HG03196 (cell line): Measurements from ENCODE around the gene DEPDC1B.
"Not testable (repeated sequence)": the region's sequence is repeated elsewhere in the genome, so short reads cannot be mapped to it uniquely, and the experiment has no call there.

Experiments
- ATAC-seq: cut with Tn5 transposase; IDR thresholded peaks from one replicate; pipeline ENCODE4 v1.9.1; 2021; ENCODE audit not compliant: unreplicated experiment

DEPDC1B gene

DNA sequence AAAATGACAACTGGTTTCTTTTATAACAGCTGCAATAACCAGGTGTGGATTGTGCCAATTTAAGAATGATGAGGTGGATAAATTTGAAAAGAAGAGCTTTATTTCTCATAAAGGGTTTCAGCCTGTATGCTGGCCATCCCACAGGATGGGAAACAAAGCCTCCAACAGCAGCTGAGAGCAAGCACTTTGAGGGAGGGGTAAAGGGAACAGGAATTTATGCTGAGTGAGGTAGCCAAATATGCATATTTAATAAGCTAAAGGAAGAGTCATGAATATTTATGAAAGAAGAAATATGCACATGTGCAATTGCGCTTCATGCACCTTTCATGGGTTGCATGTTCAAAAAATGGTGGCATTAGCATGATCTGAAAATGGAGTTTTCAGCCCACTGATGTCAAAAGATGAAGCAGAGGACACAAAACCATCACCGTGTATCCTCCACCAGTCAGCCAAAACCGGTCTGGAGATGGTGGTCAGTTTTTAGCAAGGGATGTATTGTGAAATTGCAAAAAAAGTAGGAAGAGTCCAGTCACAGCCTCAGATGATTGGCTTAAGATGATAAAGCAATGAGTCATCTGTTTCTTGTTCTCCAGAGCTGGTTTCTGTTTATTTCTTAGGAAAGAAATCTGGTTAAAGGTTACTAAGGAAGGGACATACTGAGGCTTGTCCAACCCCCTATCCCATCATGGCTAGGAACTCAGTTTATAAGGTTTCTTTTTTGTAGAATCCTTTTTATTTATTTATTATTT, 47.9 kb downstream of the DEPDC1B start:
- no peak for ATAC-seq

DNA sequence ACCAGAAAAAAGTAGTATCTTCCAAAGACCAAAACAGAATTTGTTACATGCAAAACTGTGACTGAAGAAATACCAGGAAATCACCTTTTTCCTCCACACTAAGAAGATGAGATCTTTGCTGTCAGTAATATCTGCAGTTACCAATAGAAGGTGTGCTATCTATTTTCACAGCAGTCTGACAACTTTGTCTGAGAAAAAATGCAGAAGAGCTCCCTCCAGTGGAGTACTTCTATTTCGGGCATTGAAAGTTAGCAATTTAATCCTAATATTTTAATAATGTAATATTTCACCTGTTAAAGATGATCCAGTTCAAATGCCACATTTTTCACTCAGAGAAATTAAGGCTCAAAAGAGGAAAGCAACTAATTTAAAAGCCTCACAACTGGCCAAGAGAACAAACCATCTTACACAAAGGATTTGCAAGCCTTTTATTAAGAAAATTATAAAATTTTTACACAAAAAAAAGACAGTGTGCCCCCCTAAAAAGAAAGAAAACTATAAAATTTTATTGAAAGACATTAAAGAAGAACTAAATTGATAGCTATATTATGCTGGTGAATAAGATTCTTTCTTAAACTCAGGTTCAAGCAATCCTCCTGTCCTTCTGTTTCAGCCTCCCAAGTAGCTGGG, 50.6 kb downstream of the DEPDC1B start:
- ATAC-seq: no peak

DNA sequence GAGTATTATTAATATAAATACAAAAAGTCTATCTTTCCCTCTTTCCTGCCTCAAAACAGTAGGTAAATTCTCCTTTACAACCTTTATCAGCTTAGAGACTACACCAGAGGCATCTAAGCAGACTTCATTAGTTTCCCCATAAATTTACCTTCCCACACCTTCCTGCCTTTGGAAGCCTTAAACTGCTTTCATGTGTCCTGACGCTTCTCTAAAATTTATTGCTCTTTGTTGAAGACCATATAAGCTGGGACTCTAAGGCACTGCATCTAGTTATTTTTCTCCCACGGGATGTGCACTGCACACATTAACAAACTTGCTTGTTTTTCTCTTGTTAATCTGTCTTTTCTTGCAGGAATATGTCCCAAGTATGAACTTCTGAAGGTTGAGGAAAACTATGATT, 51.8 kb downstream of the DEPDC1B start:
- no peak for ATAC-seq

DNA sequence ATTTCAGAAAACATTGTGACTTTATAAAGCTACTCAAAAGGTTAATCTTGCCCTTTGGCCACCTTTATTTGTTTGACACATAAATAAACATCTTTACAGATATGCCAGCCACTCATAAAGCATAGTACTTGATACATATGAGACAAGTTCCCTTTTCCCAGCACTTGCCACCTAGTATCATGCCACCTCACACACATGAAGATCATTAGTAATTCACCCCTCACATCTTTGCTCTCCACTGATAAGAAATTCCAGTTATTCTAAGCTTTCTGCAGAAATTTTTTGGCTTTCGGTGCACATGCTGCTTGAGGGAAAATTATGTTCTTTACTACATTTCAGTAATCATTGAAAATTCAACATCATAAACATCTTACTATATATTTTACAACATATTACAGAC, 59.1 kb downstream of the DEPDC1B start:
- ATAC-seq: no peak

DNA sequence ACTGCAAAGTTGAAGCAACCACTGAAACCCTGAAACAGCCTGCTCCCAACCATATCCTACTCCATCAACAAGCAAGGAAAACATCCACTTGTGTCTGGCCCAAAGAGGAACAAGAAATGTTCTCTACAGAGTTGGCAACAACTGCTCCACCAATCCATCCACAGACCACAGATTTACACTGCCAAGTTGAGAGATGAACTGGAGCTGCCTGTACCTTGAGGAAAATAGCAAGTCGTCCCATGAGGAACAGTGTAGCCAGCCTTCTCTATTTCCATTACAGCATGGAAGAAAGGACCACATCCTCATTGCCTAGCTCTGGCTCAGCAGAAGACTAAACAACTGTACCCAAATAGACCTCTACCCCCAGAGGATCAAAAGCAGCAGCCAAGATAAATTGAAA, 60.4 kb downstream of the DEPDC1B start:
- ATAC-seq: no peak

DNA sequence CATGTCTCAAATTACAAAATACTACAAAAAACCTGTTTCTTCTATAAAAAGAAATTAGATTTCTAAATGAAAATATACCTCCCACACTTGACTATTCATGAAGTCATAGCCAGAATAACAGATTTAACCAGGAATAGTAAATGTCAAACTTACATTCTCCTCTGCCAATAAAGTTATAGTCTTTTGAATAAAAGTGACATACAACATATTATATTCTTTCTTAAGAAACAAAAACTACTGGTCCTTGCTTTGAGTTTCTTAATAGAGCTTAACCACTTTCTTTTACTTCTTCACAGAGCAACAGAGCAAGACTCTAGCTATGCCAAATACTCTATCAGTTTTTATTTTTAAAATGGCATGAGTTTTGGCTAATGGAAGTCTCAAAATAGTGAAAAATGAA, 61.7 kb downstream of the DEPDC1B start:
- no peak for ATAC-seq

DNA sequence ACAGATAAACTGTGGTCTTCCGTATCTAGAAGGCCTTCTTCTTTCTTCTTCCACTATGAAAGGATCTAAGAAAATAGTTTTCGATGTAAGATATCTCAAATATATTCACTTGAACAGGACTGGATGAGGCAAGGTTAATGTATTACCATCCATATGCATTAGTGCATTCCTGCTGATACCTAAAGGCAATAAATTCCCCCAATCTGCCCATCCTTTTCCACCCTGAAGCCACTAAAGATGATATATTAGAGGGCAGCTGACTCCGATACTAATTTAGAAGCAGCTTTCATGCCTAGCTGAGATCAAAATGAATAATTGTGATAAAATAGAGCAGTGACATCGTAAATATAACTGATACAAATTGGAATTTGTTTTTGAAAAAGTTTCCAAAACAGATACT, 63.3 kb downstream of the DEPDC1B start:
- ATAC-seq: no peak

DNA sequence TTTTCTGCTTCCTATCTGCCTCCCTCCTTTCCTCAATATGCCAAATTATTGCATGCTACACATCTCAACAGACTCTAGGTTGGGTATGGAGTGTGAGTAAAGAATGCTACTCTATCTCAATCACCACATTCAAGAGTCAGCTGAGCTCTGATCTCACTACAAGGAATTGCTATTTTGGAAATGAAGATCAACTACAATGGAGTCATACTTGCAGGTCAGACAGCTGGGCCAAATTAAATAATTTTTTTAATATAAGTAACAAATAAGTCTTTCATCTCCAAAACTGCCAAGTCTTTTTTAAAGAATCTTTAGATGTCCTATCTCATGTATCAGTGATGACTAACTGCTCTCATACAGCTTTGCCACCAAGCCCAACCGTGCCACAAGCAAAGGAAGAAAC, 64.0 kb downstream of the DEPDC1B start:
- ATAC-seq: no peak

DNA sequence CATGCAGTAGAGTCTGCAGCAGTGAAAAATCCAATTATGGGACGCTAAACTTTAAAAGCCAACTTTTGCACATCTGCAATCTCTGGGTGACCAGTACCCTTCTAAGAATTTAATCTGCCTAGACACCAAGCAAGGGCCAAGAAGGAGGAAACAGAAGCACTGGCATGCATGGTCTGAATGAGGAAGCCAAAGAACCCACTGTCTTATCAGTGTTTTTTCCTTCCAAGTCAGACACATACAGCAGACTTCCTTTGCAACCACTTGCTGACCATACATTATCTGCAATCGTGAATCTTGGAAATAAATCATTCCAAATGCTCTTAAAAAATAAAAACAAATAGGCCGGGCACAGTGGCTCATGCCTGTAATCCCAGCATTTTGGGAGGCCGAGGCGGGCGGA, 65.9 kb downstream of the DEPDC1B start:
- no peak for ATAC-seq

DNA sequence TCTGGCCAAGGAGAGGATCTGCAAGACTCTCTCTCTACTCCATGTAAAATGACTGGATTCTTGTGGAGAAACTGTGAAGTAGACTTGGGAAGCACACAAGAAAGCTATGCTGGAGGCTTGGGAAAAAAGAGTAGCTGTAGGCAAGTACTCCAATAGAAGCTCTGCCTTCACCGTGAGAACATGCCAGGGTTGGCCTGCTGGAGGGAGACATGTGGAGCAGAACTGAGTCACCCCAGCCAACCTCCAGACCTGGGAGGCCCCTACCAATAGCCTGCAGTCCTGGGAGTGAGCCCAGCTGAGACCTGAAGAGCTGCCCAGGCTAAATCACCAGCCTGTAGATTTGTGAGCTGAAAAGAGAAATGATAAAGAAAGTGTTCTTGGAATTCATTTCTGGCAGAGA, 66.6 kb downstream of the DEPDC1B start:
- ATAC-seq: no peak

DNA sequence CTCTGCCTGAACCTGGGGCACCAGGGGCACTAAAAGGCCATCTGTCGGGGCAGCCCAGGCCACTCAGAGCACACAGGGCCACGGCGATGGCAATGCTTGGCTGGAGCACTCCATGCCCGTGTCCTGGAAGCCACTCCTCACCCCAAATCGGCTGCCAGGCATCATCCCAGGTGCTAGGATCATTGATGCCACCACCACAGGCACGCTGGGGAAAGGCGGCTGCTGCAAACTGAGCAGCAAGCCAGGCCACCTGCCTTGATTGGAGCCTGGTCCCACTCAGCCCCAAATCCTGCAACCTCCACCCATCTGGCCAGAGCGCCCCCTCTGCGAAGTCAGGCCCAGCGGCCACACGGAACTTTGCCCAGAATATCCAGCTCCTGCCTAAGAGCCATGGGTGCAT, 67.8 kb downstream of the DEPDC1B start:
- ATAC-seq: no peak

DNA sequence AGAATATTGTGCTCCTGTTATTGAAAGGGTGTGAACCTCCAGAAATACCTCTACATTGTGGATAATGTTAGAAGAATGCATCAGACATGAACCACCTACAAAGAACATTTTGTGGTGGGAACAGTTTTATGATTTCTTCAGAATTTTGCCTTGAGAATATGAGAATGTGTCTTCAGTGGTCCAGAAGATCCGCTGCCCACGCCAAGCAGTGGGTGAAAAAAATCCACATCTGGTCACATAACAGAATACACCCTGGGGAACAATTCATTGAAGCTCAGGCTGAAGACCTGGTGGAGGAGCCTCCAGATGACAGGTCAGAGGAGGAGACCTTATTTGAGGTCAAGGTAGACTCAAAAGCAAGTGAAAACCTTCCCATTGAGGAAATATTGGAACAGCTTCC, 69.1 kb downstream of the DEPDC1B start:
- ATAC-seq: no peak

DNA sequence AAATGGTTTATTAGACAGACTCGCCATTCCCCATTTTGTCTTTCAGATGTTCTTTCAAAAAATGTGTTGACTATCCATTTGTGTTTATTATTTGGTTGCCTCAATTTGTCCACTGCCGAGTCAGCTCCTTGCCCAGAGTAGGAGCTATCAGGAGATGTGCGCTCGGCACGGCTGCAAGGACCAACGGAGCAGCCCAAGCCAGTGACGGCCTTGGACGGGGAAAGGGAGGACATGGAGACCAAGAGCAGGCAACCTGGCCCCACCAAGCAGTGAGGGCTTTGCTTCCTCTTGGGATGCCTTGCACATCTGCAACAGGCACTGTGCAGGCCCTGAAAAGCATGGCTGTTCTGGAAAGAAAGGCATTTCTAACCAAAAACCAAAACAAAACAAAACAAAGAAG, 69.8 kb downstream of the DEPDC1B start:
- ATAC-seq: no peak

DNA sequence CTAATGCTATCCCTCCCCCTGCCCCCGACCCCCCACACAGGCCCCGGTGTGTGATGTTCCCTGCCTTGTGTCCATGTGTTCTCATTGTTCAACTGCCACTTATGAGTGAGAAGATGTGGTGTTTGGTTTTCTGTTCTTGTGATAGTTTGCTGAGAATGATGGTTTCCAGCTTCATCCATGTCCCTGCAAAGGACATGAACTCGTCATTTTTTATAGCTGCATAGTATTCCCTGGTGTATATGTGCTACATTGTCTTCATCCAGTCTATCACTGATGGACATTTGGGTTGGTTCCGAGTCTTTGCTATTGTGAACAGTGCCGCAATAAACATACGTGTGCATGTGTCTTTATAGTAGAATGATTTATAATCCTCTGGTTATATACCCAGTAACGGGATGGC, 75.1 kb downstream of the DEPDC1B start:
- ATAC-seq: not testable (repeated sequence)

DNA sequence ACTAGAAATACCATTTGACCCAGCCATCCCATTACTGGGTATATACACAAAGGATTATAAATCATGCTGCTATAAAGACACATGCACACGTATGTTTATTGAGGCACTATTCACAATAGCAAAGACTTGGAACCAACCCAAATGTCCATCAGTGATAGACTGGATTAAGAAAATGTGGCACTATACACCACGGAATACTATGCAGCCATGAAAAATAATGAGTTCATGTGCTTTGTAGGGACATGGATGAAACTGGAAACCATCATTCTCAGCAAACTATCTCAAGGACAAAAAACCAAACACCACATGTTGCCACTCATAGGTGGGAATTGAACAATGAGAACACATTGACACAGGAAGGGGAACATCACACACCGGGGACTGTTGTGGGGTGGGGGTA, 79.2 kb downstream of the DEPDC1B start:
- not testable (repeated sequence) for ATAC-seq

DNA sequence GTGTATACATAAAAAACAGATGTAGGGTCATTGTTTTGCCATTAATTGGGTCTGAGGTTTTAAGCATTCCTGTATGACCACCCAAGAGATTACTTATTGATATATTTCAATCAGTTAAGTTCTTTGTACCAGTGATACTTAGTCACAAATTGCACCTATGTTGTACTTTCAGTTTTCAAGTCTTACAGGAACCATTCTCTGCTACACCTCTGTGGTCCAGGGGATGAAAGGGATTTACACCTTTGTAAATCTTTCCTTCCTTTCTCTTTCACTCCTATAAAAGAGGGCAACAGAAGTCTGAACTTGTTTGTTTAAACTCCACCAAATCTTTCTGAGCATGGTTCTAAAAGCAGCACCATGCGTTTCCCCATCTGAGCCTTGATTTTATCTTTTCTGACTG, 86.1 kb downstream of the DEPDC1B start:
- no peak for ATAC-seq

DNA sequence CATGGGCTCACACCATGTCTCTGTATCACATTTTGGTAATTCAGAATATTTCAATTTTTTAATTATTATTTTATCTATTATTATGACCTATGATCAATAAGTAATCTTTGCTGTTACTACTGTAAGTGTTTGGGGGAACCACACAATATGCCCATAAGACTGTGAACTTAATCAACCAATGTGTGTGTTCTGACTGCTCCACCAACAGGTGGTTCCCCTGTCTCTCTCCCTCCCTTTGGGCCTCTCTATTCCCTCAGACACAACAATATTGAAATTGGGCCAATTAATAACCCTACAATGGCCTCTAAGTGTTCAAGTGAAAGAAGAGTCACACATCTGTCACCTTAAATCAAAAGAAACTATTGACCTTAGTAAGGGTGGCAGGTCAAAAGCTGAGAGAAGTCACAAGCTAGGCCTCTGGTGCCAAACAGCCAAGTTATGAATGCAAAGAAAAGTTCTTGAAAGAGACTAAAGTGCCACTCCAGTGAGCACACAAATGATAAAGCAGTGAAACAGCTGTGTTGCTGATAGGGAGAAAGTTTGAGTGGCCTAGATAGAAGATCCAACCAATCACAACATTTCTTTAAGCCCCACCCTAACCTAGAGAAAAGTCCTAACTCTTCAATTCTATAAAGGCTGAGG, 88.7 kb downstream of the DEPDC1B start:
- ATAC-seq: no peak

DNA sequence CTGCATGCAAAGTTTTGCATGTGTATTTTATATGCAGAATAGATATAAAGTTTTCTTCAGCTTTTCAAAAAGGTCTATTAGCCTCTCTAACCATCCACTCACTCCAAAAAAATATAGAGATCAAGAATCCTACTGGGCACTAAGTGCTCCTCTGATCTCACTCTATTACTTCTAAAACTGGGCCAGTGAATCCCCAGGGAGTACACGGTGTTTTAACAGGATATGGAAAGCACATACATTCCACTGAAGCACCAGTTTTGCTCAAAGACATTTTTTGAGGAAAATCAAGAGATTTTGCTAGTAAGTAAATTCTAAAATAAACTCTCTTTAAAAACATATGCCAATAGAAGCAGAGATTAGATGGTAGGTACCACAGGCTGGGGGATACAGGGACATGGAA, 95.2 kb downstream of the DEPDC1B start:
- ATAC-seq: no peak

DNA sequence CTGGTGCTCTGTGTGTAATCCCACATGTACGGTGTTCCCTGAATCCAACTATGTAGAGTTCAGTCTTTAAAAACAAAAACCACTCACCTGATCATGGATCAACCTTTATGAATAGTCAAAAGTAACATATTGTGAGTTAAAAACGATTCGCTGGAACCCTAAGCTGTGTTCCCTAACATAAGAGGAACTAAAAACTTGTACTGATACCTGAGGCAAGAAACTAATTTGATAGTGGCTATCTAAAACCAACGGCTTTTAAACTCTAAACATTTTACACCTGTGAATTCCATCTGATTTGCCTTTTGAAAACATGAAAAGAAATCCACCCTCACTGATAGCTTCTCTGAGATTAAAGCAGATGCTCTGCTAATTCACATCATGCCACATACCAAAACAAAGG, 101.5 kb downstream of the DEPDC1B start:
- ATAC-seq: peak; percentile 42

DNA sequence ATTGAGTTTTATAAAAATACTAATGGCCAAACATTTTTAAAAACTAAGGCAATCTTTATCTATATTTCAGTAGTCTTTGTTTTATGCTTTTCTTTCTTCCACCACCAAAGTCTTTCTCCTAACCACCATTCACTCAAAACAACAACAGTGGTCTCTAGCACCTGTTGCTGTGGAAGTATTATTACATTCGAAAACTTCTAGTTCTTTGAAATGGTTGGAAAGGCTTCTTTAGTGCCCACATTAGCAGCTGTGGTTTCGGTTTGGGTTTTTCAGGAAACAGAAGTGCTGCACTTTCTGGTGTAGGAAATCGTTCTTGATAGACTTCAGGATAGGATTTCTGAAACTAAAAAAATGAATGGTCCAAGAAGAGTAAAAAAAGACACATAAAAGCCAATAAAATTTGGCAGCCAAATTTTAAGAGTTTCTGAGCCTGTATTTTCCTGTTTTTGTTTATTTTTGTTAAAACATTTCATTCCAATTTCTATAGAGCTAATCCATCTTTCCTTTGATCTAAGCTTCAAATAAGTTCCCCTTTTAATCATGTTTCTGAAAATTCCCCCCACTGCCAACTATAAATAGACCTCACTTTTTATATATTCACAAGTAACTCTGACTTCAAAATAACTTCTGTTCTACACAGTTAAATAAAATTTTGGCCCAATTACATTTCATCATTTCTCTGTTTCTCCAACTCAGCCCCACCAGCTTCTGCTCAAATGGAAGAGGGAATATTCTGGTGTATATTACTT, 102.2 kb downstream of the DEPDC1B start:
- peak; percentile 58 for ATAC-seq

DNA sequence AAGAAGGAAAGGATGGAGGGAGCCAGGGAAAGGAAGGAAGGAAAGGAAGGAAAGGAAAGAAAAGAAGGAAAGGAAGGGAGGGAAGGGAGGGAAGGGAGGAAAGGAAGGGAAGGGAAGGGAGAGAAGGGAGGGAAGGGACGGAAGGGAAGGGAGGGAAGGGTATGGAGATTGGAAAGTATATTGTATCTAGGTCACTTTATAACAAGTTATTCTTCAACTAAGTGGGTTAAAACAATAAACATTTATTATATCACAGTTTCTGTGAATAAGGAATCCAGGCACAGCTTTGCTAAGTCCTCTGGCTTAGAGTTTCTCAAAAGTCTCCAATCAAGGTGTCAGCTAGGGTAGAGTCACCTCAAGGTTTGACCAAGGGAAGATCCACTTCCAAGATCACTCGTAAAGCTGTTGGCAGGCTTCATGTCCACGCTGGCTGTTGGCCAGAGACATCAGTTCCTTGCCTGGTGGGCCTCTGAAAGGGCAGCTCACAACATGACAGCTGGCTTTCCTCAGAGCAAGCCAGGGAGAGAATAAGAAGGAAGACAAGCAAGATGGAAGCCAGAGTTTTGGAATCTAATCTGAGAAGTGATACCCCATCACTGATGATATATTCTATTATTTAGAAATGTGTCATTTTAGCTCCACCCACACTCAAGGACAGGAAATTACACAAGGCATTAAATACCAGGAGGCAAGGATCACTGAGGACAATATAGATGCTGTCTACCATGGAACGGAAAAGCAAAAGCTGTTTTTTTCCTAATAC, 105.1 kb downstream of the DEPDC1B start:
- ATAC-seq: no peak
